CD4-positive, alpha-beta T cell treated with Interferon gamma for 1 hour (primary cell): ENCODE results near the gene SPO11.

ENCODE experiments used
- DNase-seq: peaks from one replicate; pipeline ENCODE4 v3.0.0-alpha.2; 2020

The SPO11 gene

GRCh38 chr20:57378107-57378506 is 48.5 kb downstream of the SPO11 start:
- no peak for DNase-seq

GRCh38 chr20:57378646-57379262 is 49.2 kb downstream of the SPO11 start:
- no peak for DNase-seq

DNA sequence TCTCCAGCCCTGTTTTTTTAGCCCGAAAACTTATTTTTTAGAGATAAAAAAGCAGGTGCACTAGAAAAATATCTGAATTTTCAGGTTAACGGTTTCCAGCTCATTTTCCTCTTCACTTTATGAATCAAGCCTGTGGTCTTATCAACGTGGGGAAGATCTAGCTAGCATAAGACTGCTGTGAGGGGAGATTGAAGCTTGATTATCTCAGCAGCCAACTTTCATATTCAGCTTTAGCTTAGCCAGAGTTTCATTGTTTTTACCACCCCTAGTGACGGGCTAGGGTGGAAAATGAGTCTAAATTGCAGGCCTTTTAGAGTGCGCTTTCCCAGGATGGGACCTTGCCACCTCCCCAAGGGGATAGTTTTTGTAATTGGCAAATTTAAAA is 49.7 kb downstream of the SPO11 start:
- no peak for DNase-seq

DNA sequence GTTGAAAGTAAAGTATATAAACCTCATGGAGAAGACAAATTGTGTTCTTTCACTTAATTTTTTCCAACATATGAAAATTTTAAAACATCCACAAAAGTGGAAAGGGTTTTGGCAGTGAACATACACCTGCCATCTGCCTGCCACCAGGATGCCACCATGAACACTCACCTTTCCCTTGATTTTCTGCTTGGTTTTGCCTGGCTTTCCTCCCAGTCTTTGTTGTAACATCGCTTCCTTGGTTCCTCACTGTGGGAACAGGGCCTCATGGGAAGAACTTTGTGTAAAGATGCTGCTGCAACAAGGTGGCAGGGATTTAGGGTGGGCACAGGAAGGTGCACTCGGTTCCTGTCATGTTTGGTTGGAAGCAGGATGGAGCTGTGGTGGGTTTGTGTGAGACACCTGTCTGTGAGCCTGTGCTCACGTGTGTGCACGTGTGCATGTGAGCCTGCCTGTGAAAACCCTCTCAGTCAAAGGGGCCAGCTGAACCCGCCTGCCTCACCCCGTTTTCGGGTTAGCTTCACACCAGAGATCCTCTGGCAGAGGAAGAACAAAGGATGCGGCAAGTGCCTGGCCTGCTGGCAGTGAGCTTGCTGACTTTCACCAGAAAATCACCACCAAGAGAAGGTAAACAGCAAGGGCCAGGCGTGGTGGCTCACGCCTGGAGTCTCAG is 50.6 kb downstream of the SPO11 start:
- DNase-seq: no peak

GRCh38 chr20:57381596-57382503 is 52.2 kb downstream of the SPO11 start:
- peak; percentile 77 for DNase-seq

DNA sequence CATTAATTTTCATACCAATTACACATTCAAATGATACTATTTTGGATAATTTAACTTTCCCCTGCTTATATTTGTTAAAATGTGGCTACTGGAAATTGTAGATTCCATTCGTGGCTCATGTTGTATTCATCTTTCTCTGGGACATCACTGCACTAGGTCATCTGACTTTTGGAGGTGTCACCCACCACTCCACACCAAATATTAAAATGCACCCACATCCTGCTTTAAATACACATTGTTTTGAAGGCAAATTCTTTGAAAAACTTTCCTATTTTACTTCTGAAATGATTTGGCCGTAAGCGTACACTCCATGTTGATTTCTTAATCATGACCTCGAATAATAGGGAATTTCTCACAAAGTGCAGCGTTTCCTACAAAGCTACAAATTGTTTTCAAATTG is 52.9 kb downstream of the SPO11 start:
- no peak for DNase-seq

- DNase-seq: no peak
Measured at GRCh38 chr20:57383447-57384347, 54.1 kb downstream of the SPO11 start.

GRCh38 chr20:57384486-57384885 is 54.9 kb downstream of the SPO11 start:
- DNase-seq: no peak

GRCh38 chr20:57384953-57385761 is 55.6 kb downstream of the SPO11 start:
- no peak for DNase-seq

GRCh38 chr20:57385940-57386339 is 56.3 kb downstream of the SPO11 start:
- DNase-seq: no peak

- no peak for DNase-seq
Measured at GRCh38 chr20:57386762-57387161, 57.2 kb downstream of the SPO11 start.

DNA sequence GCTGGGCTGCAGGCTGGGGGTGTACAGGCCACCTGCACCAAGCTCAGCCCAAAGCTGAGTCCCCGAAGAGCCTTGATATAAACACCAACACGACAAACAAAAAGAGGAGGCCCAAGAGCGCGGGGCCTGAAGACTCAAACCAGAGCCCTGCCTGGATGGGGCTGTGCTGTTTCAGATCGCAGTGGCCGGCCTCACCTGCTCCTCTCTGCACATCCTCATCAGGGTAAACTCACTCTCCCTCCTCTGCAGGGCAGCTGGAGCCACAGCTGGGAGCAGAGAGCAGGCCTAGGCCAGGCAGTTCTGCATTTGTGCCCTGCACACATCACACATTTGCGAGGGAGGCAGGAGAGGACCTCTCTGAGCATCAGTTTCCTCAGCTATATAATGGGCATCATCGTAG is 57.9 kb downstream of the SPO11 start:
- no peak for DNase-seq

DNA sequence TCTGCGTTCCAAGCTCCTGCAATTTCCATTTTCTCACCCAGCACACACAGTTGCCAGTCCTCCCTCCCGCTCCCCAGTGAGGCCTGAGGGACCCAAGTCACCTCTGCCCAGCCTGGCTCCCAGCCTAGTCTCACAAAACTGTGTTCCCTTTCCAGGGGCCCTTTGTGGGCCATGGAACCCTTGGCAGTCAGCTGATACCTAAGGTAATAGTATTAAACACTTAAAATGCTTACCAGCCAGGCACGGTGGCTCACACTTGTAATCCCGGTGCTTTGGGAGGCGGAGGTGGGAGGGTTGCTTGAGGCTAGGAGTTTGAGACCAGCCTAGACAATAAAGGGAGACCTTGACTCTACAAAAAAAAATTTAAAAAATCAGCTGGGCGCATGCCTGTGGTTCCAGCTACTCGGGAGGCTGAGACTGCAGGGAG is 58.4 kb downstream of the SPO11 start:
- no peak for DNase-seq

- peak; percentile 64 for DNase-seq
Measured at GRCh38 chr20:57388953-57389694, 59.5 kb downstream of the SPO11 start.

GRCh38 chr20:57389695-57390603 is 60.3 kb downstream of the SPO11 start:
- DNase-seq: peak; percentile 72

DNA sequence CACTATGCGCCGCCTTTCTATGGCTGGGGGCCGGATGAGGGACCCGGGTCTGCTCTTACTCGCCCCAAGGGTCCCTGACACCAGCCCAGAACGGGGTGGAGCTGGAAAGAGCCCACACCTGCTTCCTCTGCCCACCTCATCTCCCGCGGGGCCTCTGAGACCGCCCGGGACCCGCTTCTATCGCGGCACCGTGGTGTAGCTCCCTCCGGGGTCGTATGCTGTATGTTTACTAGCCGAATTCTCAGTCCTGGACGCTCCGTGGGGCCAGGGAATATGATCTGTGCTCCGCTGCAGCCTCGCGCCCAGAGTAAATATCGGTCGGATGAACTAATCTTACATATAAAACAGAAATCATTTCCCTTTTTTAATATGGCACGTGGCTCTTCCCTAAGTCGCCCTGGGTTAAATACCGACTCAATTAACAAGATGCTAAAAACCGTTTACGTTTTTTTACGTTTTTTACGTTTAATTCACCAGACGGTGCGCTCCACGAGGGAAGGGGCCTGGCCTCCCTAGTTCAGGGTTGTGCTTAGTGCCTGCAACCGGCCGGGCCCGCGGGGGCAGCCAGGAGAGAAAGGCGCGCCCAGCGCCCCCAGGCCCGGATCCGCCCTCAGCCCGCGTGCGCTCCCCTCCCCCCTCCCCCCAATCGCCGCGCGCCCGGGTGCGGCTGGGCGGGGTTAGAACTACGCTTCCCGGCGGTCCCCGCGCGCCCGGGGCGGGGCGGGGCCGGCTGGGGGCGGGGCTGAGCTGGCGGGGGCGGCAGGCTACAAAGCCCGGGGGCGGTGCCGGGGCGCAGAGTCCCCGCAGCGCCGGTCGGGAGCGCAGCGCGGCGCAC is 61.2 kb downstream of the SPO11 start, which contains the start of gene RBM38:
Gene RBM38, plus strand, starts transcription at position 793 of the 835 bp plus-strand sequence. CDS start 186 bp downstream, outside the sequence.
- DNase-seq: peak; percentile 64

DNA sequence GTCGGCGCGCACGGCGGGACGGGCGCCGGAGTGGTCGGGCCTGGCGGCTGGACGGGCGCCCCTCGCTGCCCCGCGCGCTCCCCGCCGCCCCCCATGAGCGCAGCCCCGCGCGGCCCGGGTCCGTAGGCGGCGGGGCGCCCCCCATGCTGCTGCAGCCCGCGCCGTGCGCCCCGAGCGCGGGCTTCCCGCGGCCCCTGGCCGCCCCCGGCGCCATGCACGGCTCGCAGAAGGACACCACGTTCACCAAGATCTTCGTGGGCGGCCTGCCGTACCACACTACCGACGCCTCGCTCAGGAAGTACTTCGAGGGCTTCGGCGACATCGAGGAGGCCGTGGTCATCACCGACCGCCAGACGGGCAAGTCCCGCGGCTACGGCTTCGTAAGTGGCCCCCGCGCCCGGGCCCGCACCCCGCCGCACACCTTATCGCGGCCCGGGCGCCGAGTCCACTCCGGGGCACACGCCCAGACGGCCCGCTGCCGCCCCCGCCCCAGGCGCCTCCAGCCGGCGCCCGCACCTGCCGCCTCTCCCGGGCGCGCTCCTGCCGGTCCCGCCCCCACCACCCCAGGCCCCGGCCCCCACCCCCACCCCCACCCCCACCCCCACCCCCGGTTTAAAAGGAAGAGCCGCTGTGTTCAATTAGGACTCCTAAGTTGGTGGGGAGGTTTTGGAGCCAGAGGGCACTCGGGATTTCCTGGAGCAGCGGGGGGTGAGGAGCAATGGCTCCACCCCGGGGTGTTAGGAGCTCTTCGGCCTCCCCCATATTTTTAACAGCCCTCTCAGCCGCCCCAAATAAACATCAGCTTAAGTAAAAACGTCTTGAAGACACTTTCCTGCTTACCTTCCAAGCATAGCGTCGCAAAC is 62.1 kb downstream of the SPO11 start:
- no peak for DNase-seq
